ENCODE results near the gene PLEKHF1.
"Not testable (repeated sequence)": the region's sequence is repeated elsewhere in the genome, so short reads cannot be mapped to it uniquely, and the experiment has no call there.

PLEKHF1 gene

DNA sequence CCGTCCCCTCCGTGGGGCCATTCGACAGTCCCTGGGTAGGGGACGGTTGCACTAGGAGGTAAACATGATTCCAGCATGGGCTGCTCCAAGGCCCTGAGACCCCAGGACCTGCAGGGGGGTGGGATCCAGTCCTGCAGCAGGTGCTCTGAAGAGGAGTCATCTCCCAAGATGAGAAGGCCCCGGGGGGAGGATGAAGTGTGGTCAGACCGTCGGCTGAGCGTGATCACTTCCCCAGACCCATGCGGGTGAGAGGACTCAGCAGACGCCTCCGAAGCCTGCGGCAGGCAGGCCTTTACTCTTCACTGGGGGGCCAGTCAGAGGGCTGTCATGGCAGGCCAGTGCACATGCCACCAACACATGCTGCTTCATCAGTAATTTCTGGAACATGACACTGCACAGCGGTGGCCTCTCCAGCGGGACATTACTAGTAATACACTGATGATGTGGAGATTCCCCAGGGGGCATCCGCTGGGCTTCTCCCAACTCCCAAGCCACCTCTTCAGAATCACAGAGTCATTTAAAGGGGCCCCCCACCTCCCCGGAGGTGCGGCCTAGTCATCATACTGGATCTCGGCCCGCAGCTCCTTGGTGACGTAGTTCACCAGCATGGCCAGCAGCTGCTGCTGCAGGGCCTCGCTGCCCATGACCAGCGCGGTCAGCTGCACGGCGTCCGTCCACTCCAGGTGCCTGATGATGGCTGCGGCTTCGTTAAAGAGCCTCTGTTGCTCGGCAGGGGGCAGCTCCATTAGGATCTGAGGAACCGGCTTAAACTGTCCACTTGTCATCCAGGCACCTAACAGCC, 37.1 kb downstream of the PLEKHF1 start:
- no peak for DNase-seq (ENCODE audit: low read depth)

DNA sequence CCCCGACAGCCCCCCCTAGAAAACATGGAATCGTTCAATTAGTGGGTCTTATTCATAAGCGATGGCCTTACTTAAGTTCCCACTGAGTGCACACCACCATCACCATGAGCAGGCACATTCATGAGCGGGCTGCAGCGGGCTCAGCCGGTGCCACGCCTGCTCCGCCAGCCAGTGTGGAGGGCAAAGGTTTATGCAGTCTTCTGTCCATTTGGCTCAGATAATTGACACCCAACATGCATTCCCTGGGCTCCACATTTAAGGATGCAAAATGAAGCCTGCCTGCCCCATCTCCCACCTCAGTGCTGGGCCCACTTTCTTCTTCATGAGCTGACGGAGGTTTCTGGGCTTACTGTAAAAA, 37.7 kb downstream of the PLEKHF1 start:
- no peak for DNase-seq (ENCODE audit: low read depth)

GRCh38 chr19:29704562-29705558, 39.6 kb downstream of the PLEKHF1 start:
- DNase-seq (ENCODE audit: low read depth) = no peak

DNA sequence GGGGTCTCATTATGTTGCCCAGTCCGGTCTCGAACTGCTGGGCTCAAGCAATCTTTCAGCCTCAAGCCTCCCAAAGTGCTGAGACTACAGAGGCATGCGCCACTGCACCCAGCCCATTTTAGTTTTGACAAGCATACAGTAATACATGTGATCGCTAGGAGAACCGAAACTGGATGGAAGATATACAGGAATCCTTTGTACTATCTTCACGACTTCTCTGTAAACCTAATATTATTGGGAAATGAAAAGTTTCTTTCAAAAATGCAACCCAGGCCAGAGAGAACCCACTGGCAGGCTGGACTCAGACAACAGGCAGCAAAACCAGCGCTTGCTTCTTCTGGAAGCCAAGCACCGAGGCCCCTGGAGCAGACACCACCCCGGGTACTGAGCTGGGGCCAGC, 40.4 kb downstream of the PLEKHF1 start:
- no peak for DNase-seq (ENCODE audit: low read depth)

DNA sequence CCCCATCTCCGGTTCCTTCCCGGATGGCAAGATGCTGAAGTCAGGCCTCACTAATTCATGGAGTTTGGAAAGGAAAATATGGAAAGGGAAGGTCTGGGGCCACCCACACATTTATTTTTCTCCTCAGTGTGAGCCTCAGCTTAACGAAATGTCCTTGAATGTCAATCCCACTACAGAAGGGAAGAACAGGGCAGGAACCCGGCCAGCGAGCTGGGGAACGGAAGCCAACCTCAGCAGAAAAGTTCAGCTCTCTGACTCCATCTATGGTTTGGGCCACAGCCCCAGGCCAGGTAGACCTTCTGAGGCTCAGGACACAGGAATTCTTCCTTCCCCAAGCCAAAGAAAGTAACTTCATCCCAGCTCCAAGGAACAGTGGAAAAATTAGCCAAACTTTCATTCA, 41.4 kb downstream of the PLEKHF1 start:
- DNase-seq (ENCODE audit: low read depth) = no peak

GRCh38 chr19:29708554-29709439, 43.5 kb downstream of the PLEKHF1 start:
- no peak for DNase-seq (ENCODE audit: low read depth)

DNA sequence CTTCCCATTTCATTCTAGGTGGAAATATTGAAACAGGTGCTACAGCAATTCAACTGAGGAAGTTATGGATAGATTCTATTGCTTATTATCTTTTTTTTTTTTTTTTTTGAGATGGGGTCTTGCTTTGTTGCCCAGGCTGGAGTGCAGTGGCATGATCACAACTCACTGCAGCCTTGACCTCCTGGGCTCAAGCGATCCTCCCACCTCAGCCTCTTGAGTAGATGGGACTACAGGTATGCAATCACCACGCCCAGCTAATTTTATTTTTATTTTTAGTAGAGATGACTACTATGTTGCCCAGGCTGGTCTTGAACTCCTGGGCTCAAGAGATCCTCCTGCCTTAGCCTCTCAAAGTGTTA, 44.2 kb downstream of the PLEKHF1 start:
- not testable (repeated sequence) for DNase-seq (ENCODE audit: low read depth)

DNA sequence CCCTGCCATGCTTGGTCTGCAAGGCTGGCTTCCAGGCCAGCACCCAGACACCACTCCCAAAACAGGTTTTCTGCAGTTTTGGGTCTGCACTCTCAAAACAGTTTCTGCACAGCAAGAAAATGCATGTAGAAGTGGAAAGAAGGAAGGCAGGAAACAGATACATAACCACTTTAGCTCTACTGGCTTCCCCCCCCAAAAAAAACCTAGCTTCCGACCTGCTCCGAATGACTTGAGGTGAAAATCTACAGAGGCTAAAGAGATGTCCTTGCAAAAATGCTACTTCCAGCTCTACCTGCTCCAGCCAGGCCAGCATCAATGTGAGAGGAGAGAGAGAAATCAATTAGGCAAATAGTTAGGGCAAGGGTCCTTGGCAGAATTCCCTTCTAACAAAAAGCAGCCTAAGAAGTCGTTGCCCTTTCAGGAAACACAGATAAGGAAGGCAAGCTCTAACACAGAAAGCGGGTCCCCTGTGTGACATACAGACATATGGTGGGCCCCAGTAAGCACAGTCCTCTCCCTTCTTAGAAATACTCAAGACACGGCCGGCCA, 46.4 kb downstream of the PLEKHF1 start:
- DNase-seq (ENCODE audit: low read depth) = no peak

DNA sequence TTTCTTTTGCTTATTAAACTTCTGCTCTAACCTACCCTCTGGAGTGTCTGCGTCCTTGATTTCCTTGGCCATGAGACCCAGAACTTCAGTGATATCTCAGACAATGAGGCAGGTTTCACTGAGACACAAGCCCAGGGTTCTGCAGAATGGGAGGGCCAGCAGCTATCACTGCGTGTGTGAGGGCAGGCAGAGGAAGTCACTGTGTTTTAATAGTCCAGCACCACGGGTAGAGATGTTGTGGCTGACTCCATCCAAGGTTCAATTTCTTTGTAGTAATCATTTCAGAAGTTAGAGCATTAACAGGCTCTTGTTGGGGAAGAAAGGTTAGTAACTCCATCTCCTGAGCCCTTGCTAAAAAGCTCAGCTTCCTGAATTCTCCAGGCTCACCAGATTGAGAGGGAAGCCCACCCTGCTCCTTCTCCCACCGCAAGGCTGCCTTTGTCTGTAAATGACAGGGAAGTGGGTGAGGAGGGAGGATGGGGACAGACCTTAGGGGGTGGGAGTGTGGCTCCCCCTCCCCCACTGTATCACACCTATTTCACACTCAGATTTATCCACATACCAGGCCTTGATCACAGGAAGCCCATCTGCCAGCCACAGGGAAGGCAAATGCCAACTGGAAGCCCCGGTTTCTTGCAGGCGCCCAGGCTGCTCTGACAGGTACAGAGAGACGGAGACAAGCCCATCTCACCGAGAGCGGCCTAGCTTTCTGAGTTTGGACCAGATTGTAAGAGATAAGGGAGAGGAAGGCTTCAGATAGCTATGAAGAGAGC, 47.7 kb downstream of the PLEKHF1 start:
- no peak for DNase-seq (ENCODE audit: low read depth)

DNA sequence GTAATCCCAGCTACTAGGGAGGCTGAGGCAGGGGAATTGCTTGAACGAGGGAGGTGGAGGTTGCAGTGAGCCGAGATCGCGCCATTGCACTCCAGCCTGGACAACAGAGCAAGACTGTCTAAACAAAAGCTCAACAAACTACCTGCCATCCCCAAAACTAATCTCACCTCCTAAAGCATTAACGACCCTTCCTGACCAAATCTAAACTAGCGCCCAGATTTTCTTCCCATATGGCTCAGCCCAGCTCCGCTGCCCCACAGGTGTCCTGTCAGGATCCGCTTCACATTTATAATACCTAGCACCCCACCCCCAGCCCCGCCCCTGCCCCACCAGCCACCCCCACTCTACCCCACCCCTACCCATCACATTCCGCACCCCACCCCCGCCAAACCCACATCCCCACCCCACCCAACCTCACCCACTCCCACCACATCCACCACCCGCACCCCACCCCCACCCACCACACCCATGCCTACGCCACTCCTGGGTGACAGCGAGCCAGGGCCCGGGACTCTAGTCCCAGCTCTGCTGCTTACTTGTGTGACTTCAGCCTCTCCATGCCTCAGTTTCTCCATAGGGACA, 49.2 kb downstream of the PLEKHF1 start:
- peak; percentile 21 for DNase-seq (ENCODE audit: low read depth)

DNA sequence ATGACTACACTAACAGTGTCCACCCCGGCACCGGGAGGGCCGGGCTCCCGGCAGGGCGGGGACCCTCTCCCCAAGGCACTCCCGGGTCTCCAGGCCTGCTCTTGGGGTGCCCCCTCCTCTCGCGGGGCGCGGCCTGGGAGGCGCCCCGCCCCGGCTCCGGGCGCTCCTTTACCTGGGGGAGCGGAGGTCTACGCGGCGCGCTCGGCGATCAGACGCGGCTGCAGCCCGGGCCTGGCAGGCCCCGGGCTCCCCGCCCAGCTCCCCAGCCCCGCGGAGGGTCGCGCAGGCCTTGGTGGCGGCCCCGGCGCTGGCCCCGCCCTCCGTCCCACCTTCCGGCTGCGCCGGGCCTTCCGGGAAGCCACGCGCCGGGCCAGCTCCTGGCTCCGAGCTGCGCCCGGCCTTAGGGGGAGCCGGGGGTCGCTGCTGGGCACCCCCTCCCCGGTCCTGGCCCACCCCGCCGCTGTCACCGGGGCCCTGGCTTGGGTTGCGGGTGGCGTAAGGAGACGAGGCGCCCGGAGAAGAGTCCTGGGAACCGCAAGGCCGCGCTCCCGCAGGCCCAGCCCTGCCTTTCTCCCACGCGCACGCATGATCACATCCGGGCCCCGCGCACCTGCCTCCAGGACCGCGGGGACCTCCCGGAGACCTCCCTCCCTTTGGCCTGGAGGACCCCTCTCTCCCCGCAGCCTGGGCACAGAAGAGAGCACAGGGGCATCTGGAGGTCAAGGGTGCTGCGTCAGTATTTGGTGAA, 49.9 kb downstream of the PLEKHF1 start, which contains the start of gene C19orf12:
C19orf12 (minus strand) TSS at position 309 of the 748 bp plus-strand sequence. CDS start 6,848 bp downstream, outside the sequence.
- peak; percentile 45 for DNase-seq (ENCODE audit: low read depth)

GRCh38 chr19:29715701-29716581, 50.7 kb downstream of the PLEKHF1 start:
- no peak for DNase-seq (ENCODE audit: low read depth)

DNA sequence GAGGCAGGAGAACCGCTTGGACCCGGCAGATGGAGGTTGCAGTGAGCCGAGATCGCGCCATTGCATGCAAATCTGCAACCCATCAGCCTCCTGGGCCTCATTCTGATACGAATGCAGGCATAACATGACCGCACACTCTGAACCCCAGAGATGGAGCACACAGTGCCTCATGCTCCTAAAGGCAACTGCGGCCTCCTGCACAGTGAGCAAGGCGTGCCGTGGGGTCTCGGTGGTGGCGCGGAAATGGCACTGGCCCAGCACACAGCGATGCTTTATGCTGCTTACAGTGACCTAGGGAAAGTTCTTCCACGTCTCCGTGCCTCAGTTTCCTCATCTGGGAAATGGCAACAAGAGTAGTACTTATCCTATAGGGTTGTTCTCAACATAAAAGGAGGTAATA, 51.8 kb downstream of the PLEKHF1 start:
- no peak for DNase-seq (ENCODE audit: low read depth)

- no peak for DNase-seq (ENCODE audit: low read depth)
These were observed 58.9 kb downstream of the PLEKHF1 start for GRCh38 chr19:29724102-29724641.

GRCh38 chr19:29724746-29725145, 59.5 kb downstream of the PLEKHF1 start:
- no peak for DNase-seq (ENCODE audit: low read depth)
